ENCODE data around the gene CD6.

- no peak for TF ChIP-seq POLR2AphosphoS5 (IDR thresholded peaks at IDR 0.05; ENCODE audit: low read depth)
- TF ChIP-seq CTCF (IDR thresholded peaks at IDR 0.05; ENCODE audit: insufficient read depth, low read length): no peak
- no peak for TF ChIP-seq REST (IDR thresholded peaks at IDR 0.05; ENCODE audit: insufficient replicate concordance, low read depth)
- TF ChIP-seq GABPA (IDR thresholded peaks at IDR 0.05; ENCODE audit: low read depth): no peak
- TF ChIP-seq SPI1 (IDR thresholded peaks at IDR 0.05; ENCODE audit: borderline replicate concordance, low read depth): no peak
Measured at GRCh38 chr11:61068581-61068980, 97.1 kb downstream of the CD6 start.

Data from HL-60 (cell line).